HG03196 (cell line): ENCODE measurements around the gene SS18L1.

Experiments
- ATAC-seq: cut with Tn5 transposase; IDR thresholded peaks from one replicate; pipeline ENCODE4 v1.9.1; 2021; ENCODE audit not compliant: unreplicated experiment

SS18L1 gene

DNA sequence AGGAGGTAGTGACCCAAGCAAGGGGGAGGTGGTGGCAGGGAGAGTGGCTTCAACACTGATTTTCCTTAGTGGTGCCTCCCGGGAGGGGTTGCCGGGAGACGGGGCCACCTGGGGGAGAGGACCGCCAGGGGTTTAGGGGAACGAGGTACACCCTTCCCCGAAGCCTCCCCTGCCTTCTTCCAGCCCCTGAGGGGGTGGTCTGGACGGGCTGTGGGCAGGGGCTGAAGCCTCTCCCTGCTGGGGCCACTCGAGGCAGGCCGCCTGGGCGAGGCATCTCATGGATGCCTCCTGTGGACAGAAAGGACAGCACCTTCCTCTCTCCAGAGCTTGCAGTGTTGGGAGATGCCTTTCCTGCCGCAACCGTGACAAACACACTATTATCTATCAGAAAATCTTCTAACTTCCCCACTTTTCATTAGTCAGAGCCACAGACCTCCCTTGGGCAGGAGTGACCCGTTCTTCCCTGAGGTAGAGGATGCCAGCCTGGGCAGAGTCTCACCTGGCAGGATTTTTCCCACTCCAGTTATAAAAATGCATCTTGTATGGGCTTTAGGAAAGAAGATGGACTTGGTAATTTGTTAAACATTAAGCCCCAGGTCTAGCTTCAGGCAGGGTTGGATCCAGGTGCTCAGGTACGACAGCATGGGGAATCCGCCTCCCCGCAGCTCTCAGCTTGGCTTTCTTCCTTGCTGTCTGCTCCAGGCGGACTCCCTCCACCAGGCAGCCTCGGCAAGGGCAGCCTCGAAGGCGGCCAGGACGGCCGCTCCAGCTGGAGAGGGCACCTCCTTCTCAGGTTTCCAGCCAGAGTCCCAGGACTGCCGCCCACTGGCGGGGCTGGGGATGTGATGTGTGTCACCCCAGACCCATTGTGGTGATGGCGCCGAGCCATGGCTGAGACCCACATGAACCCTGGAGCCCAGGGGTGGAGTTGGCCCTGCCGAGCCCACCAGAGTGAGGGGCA is 65.5 kb downstream of the SS18L1 start:
- ATAC-seq = no peak

DNA sequence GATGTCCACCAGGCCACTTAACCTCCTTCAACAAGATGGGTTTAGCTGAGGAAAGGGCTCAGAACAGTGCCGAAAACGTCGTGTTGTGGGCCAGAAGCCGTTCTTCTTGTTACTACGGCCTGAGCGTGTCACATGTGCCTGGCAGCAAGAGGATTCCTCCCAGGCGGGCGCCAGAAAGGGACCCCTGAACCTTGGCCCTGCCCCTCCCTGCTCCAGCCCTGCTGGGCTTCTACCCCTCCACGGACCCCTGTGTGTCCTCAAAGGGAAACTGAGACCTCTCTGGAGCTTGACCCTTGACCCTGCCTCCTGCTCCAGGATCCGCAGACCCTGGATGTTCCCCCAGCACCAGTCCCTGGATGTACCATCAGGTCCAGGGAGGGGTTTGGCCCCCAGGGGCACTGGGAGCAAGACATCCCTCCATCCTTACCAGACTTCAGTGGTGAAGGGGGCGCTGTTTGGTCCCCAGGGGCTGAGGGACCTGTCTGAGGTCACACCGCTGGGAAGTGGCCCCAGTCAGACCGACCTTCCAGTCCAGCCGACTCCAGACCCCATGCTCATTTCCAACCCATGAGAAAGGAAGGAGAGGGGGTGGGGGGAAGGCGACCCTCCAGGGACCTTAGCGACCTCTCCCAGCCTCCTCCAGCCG is 66.4 kb downstream of the SS18L1 start:
- ATAC-seq = no peak

- ATAC-seq = no peak
Observed at GRCh38 chr20:62210496-62210855, 66.9 kb downstream of the SS18L1 start.

DNA sequence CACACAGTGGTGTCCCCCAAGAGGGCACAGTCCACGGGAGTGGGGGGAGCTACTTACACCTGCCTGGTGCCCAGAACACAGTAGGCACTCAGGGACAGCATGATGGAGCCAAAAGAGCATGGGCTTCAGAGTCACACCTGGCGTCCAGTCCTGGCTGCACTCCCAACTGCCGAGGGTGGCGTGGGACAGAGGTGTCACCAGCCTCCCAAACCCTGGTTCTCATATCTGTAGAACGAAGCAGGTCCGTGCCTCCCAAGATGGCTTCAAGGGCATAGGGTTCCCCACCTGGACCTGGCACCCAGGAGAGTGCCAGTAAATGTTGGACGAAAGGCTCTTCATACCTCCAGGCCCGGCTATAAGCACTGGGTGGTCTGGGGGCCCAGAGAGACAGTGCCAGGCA is 67.6 kb downstream of the SS18L1 start:
- ATAC-seq = no peak

- ATAC-seq = no peak
Observed at GRCh38 chr20:62211769-62212288, 68.3 kb downstream of the SS18L1 start.

DNA sequence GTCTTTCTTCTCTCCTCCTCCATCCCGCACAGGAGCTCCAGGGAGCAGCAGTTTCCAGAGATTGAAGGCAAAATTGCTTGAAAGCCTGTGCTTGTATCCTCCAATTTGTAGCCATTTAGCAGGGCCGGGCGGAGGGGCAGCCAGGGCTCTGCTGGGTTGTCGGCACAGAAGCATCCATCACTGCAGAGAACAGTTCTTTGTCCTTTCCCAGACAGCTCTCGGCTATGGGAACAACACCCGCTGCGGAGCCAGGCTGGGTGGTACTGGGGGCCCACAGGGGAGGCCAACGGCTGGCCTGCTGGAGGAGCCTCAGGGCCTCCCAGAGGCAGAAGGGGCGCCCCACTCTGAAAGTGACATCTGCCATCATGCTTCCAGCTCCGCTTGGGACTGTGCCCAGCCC is 68.7 kb downstream of the SS18L1 start:
- no peak for ATAC-seq

DNA sequence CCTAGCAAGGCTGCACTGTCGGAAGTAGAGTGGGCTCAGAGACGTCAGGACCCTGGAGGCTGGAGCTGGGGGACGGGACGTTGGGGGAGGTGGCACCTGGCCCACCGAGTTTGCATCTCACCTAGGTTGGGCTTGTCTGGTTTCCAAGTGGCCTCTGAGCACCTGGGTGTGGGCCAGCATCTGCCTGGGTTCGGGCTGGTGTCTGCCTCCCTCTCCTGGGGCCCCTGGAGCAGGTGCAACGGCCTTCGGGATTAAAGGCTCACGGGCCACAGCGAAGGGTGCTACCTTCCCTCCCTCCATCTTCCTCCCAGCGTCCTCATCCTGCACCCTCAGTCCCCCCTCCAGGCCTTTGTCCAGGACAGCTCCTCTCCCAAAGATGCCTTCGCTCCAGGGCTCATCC is 70.5 kb downstream of the SS18L1 start:
- ATAC-seq = no peak

DNA sequence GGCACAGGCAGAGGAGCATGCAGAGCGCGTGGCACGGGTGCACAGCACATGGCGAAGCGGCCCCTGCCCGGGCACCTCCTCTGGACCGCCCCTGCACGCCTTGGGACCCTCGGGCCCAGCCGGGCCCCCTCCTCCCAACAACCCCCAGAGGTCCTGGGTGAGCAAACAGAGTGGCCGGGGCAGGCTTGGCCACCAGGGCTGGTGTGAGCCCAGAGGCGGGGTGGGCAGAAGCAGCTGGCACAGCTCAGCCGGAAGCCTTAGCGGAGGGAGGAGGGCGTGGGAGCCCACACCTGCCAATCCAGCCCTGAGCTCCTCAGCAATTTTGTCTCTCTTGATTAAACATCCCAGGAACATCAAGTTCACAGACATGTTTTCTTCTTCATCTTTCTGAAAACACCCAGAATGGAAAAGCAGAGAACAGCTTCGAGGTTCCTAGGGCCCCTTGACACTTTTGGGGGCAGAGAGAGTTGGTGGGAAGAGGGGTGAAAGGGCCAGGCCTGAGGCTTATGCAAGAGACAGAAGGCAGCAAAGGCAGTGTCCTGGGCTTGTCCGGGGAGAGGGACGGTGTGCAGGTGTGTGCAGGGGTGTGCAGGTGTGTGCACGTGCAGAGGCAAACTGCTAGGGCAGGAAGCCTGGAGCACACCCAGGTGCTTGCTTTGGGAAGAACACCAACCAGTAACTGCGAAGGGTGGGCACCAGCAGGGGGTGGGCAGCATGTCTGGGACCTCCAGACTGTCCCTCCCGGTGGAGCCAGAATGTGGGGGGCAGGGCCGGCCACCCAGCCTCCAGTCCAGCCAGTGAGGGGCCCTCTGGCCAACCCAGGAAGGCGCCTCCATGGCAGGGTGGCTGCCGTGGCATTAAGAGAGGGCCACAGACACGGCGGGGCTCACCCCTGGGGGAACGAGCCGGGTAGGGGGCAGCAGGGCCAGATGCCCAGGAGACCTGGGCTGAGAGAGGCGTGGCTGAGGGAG is 71.7 kb downstream of the SS18L1 start:
- no peak for ATAC-seq

GRCh38 chr20:62215991-62216635 is 72.5 kb downstream of the SS18L1 start:
- no peak for ATAC-seq

DNA sequence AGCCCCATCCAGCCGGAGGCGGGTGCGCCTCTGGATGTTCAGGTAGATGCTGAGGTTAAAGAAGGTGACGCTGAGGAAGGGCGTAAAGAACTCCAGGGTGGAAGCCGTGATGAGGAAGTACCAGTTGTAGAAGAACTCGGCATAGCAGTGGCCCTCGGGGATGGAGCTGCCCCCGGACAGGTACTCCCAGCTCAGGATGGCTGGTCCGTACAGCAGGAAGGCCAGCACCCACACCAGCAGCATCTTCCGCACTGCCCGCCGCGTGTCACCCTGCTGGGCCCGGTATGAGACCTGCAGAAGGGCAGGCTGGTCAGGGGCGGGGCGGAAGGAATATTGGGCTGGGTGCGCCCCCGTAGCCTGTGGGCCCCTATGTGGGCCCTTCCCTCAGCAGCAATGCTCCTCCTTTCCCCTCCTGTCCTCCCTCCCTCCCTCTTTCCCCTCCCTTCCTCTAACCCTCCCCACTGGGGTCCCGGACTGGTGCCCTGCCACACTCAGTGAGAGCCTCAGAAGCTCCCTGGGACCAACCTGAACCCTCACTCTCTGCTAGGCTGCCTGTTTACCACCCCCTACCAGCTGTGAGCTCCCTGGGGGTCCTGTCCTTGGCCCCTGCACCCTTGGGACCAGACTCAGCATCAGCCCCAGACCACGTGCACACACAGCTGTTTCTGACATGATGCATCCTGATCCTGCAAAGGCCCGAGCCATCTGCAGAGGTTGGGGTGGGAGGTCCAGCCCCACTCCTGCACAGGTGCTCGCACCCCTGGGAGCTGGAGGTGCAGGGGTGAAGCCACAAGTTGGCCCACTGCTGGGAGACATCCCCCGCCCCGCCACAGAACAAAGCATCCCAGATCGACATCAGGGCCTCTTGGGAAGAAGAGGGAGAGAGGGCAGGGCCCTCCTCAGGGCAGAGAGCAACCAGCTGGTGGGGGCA is 73.3 kb downstream of the SS18L1 start:
- ATAC-seq = no peak

DNA sequence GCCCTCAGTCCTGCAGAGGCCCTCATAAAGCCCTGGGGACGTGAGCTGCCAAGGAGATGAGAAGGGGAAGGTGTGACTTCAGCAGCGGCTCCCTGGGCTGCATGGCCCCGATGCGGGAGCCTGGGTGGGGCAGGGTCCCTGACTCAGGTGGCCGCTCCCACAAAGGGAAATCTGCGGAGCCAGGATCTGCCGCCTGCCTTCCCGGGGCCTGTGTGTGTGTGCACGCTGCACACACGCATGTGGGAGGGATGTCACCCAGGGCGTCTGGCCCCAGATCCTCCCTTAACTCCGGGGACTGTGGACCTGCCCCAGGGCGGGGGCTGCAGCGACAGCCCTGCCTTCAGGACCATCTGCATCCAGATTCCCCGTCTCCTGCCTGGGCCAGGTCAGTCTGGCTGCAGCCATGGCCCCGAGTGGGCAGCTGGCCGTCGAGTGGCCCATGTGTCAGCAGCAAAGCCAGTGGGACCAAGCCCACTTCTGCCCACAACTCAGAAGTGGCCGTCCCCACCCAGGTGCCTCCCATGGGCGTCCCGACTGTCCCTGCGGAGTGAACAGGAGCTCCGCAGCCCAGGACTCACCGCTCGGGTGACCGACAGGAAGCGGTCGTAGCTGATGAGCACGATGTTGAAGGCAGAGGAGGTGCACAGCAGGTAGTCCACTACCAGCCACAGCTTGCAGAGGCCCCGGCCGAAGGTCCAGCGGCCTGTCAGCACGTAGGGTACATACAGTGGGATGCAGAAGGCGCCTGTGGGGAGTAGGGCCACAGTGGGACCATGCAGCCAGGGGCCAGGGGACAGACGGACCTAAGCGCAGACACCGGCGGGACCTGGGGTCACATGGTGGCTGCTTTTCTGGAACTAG is 74.6 kb downstream of the SS18L1 start:
- no peak for ATAC-seq

DNA sequence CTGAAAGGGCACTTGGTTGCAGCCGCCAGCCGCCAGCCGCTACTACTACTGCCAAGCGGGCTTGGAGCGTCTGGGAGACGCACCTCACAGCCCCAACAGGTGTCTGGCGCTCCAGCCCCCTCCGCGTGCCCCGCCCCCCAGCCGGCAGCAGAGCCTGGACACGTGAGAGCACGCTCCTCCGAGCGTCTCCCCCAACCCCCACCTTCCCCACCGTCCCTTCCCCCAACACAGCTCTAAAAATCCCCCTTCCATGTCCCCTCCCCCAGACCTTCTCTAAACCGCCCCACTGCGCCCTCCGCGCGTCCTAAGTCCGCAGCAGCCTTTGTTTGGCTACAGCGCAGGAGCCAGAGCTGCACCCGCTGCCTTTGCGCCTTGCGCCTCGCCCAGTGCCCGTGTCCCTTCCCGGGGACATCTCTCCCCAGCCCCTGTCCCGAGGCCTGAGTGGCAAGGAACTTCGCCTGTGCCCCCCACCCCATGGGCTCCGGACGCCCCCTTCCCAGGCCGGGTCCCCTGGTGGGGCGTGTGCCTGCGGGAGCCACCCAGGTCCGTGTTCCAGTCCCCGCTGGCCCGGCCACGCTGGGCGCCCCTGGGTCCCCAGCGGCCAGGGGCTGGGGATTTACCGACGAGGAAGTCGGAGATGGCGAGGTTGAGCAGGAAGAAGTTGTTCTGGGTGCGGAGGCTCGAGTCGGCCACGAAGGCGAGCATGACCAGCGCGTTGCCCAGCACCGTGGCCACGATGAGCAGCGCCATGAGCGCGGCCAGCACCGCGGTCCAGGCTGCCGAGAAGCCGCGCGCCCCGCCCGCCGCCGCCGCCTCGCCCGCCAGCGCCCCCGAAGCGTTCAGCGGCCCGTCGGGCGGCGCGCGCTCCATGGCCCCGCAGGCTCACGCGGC is 75.8 kb downstream of the SS18L1 start:
- ATAC-seq = no peak

- ATAC-seq = no peak
Observed at GRCh38 chr20:62219992-62220665, 76.6 kb downstream of the SS18L1 start, which contains the start of gene HRH3. Gene HRH3, minus strand, starts transcription at chr20:62220278. Its CDS starts 308 bp downstream, at chr20:62219970.

DNA sequence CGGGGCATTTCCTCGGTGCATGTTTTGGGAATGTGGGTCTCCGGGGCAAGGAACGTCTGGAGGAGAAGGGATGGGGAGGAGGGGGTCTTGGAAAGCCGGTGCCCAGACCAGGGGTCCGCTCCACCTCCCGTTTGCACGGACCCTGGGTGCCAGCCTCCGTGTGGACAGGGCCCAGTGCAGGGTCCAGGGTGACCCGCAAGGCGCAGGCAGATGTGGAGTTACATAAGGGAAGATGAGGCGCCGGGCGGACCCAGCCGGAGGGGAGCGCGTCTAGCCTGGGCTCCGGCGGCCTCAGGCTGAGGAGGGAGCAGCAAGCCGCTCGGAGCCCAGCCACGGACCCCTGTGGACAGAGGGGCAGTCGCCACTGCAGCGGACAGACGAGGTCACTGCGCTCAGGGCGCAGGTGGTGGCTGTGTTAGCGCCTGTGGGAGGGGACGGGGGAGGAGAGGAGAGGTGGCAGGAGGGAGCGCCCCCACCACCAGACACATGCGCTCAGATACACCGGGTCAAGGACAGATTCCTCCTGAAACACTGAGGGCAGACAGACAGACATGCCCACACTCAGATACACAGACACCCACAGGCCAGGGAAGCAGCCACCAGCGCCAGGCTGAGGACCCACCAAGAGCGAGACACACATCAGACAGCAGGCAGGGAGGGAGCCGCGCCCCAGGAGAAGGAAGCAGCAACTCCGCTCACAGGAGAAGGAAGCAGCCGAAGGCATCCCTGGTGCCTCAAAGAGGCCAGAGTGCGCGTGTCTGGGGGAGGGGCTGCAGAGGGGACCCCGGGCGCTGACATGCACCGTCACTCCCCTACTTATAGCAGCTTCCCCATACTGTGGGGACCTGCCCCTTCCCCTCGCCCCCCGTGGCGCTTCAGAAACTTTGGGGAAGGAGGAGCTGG is 77.3 kb downstream of the SS18L1 start:
- ATAC-seq = no peak

DNA sequence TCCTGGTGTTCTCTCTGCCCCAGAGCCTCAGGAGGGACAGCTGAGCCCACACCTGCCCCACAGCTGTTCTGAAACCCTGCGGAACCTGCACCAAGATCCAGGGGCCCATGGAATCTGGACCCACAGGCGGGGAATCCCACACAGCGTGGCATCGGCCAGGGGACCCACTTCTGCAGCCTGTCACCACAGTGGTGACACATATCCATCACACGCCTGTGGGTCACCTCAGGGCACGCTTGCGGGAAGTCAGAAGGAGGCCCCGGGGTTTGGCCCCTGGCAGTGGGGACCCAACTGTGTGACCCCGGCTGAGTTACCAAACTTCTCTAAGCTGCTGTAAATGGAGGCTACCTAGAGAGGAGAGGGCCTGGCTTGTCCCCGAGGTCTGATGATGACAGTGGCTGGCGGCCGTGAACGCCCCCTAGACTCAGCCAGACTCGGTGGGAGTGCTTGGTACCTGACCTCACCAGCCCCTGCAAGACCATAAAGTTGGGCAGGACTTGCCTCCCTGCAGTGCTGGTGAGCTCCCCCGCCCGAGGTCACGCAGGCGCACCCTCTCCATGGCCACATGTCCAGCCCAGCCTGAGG is 78.8 kb downstream of the SS18L1 start:
- ATAC-seq = no peak
